Karpas-422 (cell line): ENCODE data around the gene HSF2BP. TPM values are rescaled to one million over a fixed set of nuclear protein-coding genes. Genes with fewer than 3 reads are reported as not detected.
A peak's percentile ranks its signal among the peaks of the same experiment; 100 is the strongest.

Source experiments
- DNase-seq: peaks from one replicate; pipeline ENCODE4 v3.0.0-alpha.2; 2015
- H2AFZ ChIP-seq: fragments of 200-600 bp; sonication (generic); 2 replicates; pipeline ENCODE4 v1.6.1; 2014; ENCODE audit warnings: antibody characterized with exemption, low read length, mixed read lengths
- H3K27ac ChIP-seq: fragments of 200-600 bp; sonication (generic); 2 replicates; pipeline ENCODE4 v1.5.1; 2014; ENCODE audit warnings: mild to moderate bottlenecking, low read length, moderate library complexity
- H3K27me3 ChIP-seq: fragments of 200-600 bp; sonication (generic); 2 replicates; pipeline ENCODE4 v1.6.1; 2014; ENCODE audit warnings: low read length, mixed read lengths
- H3K36me3 ChIP-seq: fragments of 200-600 bp; sonication (generic); 2 replicates; pipeline ENCODE4 v1.6.1; 2014; ENCODE audit warnings: low read length, mixed read lengths; ENCODE audit not compliant: insufficient read depth
- H3K4me1 ChIP-seq: fragments of 200-600 bp; sonication (generic); 2 replicates; pipeline ENCODE4 v1.6.1; 2014; ENCODE audit warnings: mild to moderate bottlenecking, low read length, mixed read lengths
- H3K4me2 ChIP-seq: fragments of 200-600 bp; sonication (generic); 2 replicates; pipeline ENCODE4 v1.6.1; 2014; ENCODE audit warnings: low read length, low read depth, mild to moderate bottlenecking; ENCODE audit not compliant: poor library complexity, severe bottlenecking
- H3K4me3 ChIP-seq: fragments of 200-600 bp; sonication (generic); 2 replicates; pipeline ENCODE4 v1.5.1; 2014; ENCODE audit warnings: mild to moderate bottlenecking, antibody characterized with exemption, low read length, mixed read lengths
- H3K79me2 ChIP-seq: fragments of 200-600 bp; sonication (generic); 2 replicates; pipeline ENCODE4 v1.6.1; 2014; ENCODE audit warnings: mild to moderate bottlenecking, low read length, mixed read lengths
- H3K9ac ChIP-seq: fragments of 200-600 bp; sonication (generic); 2 replicates; pipeline ENCODE4 v1.6.0; 2014; ENCODE audit warnings: low read length
- H3K9me2 ChIP-seq: fragments of 200-600 bp; sonication (generic), shearing (Covaris generic); replicated peaks from 2 replicates; pipeline ENCODE4 v1.6.0; 2014; ENCODE audit warnings: mild to moderate bottlenecking, low read length, moderate library complexity; ENCODE audit not compliant: insufficient read depth
- H3K9me3 ChIP-seq: fragments of 300-700, 200-600 bp; sonication (generic); 2 replicates; pipeline ENCODE4 v1.6.1; 2014; ENCODE audit warnings: low read length, mixed read lengths
- H4K20me1 ChIP-seq: fragments of 200-600 bp; sonication (generic); 2 replicates; pipeline ENCODE4 v1.6.1; 2014; ENCODE audit warnings: mild to moderate bottlenecking, antibody characterized with exemption, low read length, low read depth; ENCODE audit not compliant: insufficient read depth
- total RNA-seq: library from RNA; depleted of rRNA; stranded (reverse); fragments of >200 nt; shearing (Covaris generic); gene quantifications from 2 replicates; pipeline ENCODE4 v1.2.3, GENCODE V29; 2014; ENCODE audit warnings: low replicate concordance

HSF2BP gene
- total RNA-seq, 1 experiment from 2014 or later: 0.67 TPM

GRCh38 chr21:43613755-43614638 is 45.3 kb downstream of the HSF2BP start:
- Histone ChIP-seq H3K4me2 (no peak overlapping the region), H3K9me3 (no peaks in the 10 kb centered on the region), H3K4me3 (no peak overlapping the region), H3K4me1 (no peaks in the 10 kb centered on the region), H3K27me3 (no peaks in the 10 kb centered on the region), H4K20me1 (no peaks in the 10 kb centered on the region), H3K27ac (no peak overlapping the region), H2AFZ (no peak overlapping the region), H3K36me3 (no peaks in the 10 kb centered on the region), H3K9me2 (no peaks in the 10 kb centered on the region), H3K9ac (no peak overlapping the region), H3K79me2 (no peaks in the 10 kb centered on the region)
- no peak for DNase-seq

DNA sequence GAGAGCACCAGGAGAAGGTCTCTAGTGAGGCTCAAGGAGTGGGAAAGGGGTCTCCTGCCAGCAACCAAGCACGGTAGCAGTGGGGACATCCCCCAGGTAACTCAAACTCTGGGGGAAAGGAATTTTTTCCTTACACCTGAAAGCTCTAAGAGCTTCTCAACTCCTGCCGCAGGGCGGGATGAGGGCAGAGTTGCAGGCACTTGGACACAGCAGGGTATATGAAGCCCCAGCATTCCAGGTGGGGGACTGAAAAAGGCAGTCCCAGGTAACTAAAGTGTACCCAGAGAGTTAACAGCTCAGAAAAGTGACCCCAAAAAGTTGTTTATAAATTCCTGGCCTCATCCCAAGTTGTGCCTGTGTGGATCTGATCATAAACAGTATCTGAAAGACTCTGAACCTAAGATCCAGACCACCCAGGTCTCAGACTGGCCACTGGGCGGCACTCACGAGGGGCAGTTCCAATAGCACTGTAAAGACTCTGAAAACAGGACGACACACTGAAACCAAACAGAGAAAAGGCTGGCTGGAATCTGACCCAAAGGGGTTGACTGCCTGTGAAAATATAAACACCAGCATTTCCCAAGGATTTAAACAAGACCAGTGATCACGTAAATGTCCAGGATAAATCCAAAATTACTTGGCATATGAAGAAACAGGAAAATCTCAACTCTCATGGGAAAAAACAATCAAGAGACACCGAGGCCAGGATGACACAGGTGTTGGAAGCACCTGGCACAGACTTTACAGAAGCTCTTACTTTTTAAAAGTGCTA is 47.5 kb downstream of the HSF2BP start:
- H3K9me3 ChIP-seq: no peaks in the 10 kb centered on the region
- H3K9me2 ChIP-seq: no peaks in the 10 kb centered on the region
- H3K79me2 ChIP-seq: no peaks in the 10 kb centered on the region
- no peak overlapping the region for H2AFZ ChIP-seq
- peak; percentile 76 for DNase-seq
- no peak overlapping the region for H3K4me2 ChIP-seq
- H3K9ac ChIP-seq: no peak overlapping the region
- no peaks in the 10 kb centered on the region for H4K20me1 ChIP-seq
- H3K36me3 ChIP-seq: no peaks in the 10 kb centered on the region
- no peak overlapping the region for H3K27ac ChIP-seq
- no peaks in the 10 kb centered on the region for H3K27me3 ChIP-seq
- peaks cover 6% of the 10 kb centered on the region; the same call in 1 of the 2 replicates for H3K4me1 ChIP-seq
- no peak overlapping the region for H3K4me3 ChIP-seq

DNA sequence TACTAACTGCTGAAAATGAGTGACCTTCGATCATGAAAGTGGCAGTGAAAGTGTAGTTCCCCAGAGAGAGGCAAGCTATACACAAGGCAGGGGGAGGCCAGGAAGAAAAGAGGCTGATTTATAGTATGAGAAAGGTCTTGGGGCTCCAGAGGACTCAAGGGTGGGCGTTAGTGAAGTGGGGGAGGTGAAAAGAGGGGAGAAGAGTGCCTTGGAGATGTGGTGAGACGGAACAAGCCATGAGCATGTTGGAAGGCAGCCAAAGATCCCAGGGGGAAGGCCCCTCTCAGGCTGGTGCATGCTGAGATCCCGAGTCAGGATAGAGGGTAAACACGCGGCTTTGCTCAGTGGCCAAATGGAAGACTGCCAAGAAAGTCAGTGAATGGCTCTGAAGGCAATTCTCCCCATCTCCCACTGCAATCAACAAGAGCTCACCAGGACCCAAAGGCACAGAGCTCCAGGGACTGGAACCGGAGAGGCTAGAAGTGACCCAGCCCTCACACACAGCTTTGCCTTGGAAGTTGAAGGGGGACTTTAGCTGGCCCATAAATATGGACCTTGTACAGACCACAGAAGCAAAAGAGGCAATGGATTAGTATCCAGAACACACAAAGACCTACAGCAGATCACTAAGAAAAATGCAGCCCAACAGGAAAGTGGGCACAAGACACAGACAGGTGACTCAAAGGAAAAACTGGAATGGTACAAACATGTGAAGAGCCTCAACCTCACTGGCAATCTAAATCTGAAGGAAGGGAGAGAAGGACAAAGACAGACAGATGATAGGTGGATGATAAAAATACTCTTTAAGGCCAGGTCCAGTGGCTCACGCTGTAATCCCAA is 49.6 kb downstream of the HSF2BP start:
- H3K9me3 ChIP-seq: no peaks in the 10 kb centered on the region
- no peak overlapping the region for H3K4me2 ChIP-seq
- no peak for DNase-seq
- H3K9ac ChIP-seq: no peak overlapping the region
- H4K20me1 ChIP-seq: no peaks in the 10 kb centered on the region
- no peaks in the 10 kb centered on the region for H3K36me3 ChIP-seq
- peaks cover 6% of the 10 kb centered on the region; the same call in 1 of the 2 replicates for H3K4me1 ChIP-seq
- no peaks in the 10 kb centered on the region for H3K27me3 ChIP-seq
- no peaks in the 10 kb centered on the region for H3K9me2 ChIP-seq
- no peak overlapping the region for H2AFZ ChIP-seq
- no peak overlapping the region for H3K27ac ChIP-seq
- no peaks in the 10 kb centered on the region for H3K79me2 ChIP-seq
- H3K4me3 ChIP-seq: no peak overlapping the region

GRCh38 chr21:43608664-43609063 is 50.6 kb downstream of the HSF2BP start:
- Histone ChIP-seq H3K27me3 (no peaks in the 10 kb centered on the region), H3K9me3 (no peaks in the 10 kb centered on the region), H2AFZ (no peak overlapping the region), H4K20me1 (no peaks in the 10 kb centered on the region), H3K9me2 (no peaks in the 10 kb centered on the region), H3K9ac (no peak overlapping the region), H3K79me2 (no peaks in the 10 kb centered on the region), H3K4me1 (peaks cover 6% of the 10 kb centered on the region; the same call in 1 of the 2 replicates), H3K36me3 (no peaks in the 10 kb centered on the region), H3K27ac (no peak overlapping the region), H3K4me3 (no peak overlapping the region), H3K4me2 (no peak overlapping the region)
- no peak for DNase-seq

DNA sequence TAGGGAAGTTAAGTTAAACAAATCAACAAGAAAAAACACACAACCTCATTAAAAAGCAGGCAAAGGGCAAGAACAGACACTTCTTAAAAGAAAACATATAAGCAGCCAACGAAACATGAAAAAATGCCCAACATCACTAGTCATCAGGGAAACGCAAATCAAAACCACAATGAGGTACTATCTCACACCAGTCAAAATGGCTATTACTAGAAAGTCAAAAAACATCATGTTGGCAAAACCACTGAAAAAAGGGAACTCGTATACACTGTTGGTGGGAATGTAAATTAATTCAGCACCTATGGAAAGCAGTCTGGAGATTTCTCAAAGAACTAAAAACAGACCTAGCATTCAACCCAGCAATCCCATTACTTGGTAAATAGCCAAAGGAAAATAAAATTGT is 51.1 kb downstream of the HSF2BP start:
- Histone ChIP-seq H3K9me3 (no peaks in the 10 kb centered on the region), H4K20me1 (no peaks in the 10 kb centered on the region), H2AFZ (no peak overlapping the region), H3K9ac (no peak overlapping the region), H3K4me1 (peaks cover 6% of the 10 kb centered on the region; the same call in 1 of the 2 replicates), H3K79me2 (no peaks in the 10 kb centered on the region), H3K9me2 (no peaks in the 10 kb centered on the region), H3K27ac (no peak overlapping the region), H3K27me3 (no peaks in the 10 kb centered on the region), H3K36me3 (no peaks in the 10 kb centered on the region), H3K4me2 (no peak overlapping the region), H3K4me3 (no peak overlapping the region)
- DNase-seq: no peak

DNA sequence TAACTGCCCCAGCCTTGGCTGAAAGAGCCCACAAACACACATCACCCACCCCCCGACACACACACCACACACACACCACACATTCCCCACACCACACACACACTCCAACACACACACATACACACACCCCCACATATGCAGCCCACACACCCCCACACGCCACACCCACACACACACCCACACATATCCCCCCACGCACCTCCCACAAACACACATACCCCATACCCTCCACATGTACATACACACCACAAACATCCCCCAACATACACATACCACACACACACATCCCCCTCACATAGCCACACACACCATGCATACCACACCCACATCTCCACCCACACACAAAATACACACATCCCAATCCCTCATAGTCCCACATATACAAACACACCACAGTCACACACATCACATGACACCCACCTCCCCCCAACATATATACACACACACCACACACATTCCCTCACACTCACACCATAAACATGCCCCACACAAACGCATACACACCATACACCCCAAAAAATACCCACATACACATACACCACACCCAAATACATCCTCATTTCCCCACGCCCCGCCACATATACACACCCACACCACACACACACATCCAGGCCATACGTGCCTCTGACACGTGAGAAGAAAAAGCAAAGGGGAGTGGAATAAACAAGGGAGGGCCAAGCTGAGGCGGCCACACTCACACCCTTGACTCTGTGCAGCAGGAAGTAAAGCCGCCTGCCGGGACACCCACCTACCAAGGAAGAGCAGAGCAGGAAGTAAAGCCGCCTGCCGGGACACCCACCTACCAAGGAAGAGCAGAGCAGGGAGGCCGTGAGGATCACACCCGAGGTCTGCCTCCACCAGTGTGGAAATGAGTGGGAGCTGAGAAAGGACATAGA is 53.7 kb downstream of the HSF2BP start:
- 0 out of 2 replicates have a peak, but pooled peaks cover 3% of the 10 kb centered on the region for H3K27me3 ChIP-seq
- no peak overlapping the region for H3K27ac ChIP-seq
- DNase-seq: no peak
- H3K4me2 ChIP-seq: no peak overlapping the region
- no peak overlapping the region for H3K4me3 ChIP-seq
- H3K4me1 ChIP-seq: peaks cover 6% of the 10 kb centered on the region; the same call in 1 of the 2 replicates
- H4K20me1 ChIP-seq: no peaks in the 10 kb centered on the region
- H3K79me2 ChIP-seq: no peaks in the 10 kb centered on the region
- H3K9me2 ChIP-seq: no peaks in the 10 kb centered on the region
- no peak overlapping the region for H3K9ac ChIP-seq
- H3K36me3 ChIP-seq: no peaks in the 10 kb centered on the region
- no peak overlapping the region for H2AFZ ChIP-seq
- no peaks in the 10 kb centered on the region for H3K9me3 ChIP-seq

GRCh38 chr21:43604505-43605204 is 54.6 kb downstream of the HSF2BP start:
- no peak for DNase-seq
- no peak overlapping the region for H3K4me3 ChIP-seq
- H3K36me3 ChIP-seq: no peaks in the 10 kb centered on the region
- no peak overlapping the region for H3K9ac ChIP-seq
- H3K27ac ChIP-seq: no peak overlapping the region
- peaks cover 6% of the 10 kb centered on the region; the same call in 1 of the 2 replicates for H3K4me1 ChIP-seq
- H4K20me1 ChIP-seq: no peaks in the 10 kb centered on the region
- no peaks in the 10 kb centered on the region for H3K79me2 ChIP-seq
- no peaks in the 10 kb centered on the region for H3K9me2 ChIP-seq
- no peak overlapping the region for H2AFZ ChIP-seq
- H3K27me3 ChIP-seq: 0 out of 2 replicates have a peak, but pooled peaks cover 3% of the 10 kb centered on the region
- no peaks in the 10 kb centered on the region for H3K9me3 ChIP-seq
- no peak overlapping the region for H3K4me2 ChIP-seq
